Gastroesophageal sphincter (tissue), 2 donors: Measurements from ENCODE around the gene MAOA.

Experiments used
- POLR2A ChIP-seq, 2 donors: fragments of 450-650 bp; IDR thresholded peaks; one replicate each; pipeline ENCODE4 v1.6.1; 2017; ENCODE audit warnings: antibody characterized with exemption in 2 of 2, mild to moderate bottlenecking in 2 of 2, moderate library complexity in 1 of 2
- POLR2AphosphoS5 ChIP-seq: sonication (generic); formaldehyde crosslinking; IDR thresholded peaks from one replicate; pipeline ENCODE4 v1.6.1; 2017; ENCODE audit warnings: antibody characterized with exemption

DNA sequence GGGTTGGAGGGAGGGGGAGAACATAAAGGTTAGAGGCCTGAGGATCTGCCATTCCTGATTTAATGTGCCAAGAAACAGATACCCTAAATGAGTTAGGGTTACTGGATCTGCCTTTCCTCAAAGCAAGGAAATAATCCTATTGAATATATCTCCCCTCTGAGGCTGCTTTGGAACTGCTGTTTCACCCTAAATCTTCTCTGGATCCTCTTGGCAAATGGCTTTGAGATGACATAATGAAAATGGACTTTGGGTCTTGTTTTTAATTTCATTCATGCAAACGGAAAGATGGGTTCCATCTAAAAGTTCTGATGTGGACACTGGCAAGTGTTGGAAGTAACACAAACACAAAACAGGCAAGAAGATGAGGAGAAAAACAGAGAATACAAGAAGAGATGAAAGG is 23.0 kb upstream of the MAOA start:
- TF ChIP-seq POLR2AphosphoS5, result no peak
- no peak for TF ChIP-seq POLR2A (IDR thresholded peaks at IDR 0.05)
